GM13976 (cell line): ENCODE results near the gene CDC42EP5.
"Not testable (repeated sequence)": the region's sequence is repeated elsewhere in the genome, so short reads cannot be mapped to it uniquely, and the experiment has no call there.

Experiments
- DNase-seq: peaks from one replicate; pipeline ENCODE4 v3.0.0; 2012; ENCODE audit warnings: low spot score
- CTCF ChIP-seq: IDR thresholded peaks from 2 replicates; pipeline ENCODE4 v1.5.1; 2012; ENCODE audit warnings: borderline replicate concordance, mild to moderate bottlenecking; ENCODE audit not compliant: insufficient read depth; ENCODE audit errors: extremely low read depth, missing control alignments, control extremely low read depth
- in situ Hi-C: fragments of 300-500 bp; cut with MboI; formaldehyde crosslinking; loops from one replicate; pipeline ENCODE4 v1.12.0; 2022; ENCODE audit warnings: low sequenced_read_pairs, mixed read lengths, inconsistent platforms; ENCODE audit not compliant: unreplicated experiment

The CDC42EP5 gene, protein sequence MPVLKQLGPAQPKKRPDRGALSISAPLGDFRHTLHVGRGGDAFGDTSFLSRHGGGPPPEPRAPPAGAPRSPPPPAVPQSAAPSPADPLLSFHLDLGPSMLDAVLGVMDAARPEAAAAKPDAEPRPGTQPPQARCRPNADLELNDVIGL

GRCh38 chr19:54473071-54473891, at the start of gene CDC42EP5:
TSS of gene CDC42EP5 (minus strand) at chr19:54473296. CDS start at chr19:54465547, 7,749 bp downstream.
- in situ Hi-C loops, result no loop called here
- DNase-seq, result peak; percentile 48

GRCh38 chr19:54521860-54522513, 48.9 kb upstream of the CDC42EP5 start:
- in situ Hi-C loops, result no loop called here
- no peak for TF ChIP-seq CTCF
- no peak for DNase-seq

More at GRCh38 chr19:54473071-54473891, at the start of gene CDC42EP5:
- TF ChIP-seq CTCF, result no peak

GRCh38 chr19:54521022-54521859, 48.1 kb upstream of the CDC42EP5 start:
- no peak for TF ChIP-seq CTCF
- no peak for DNase-seq
- in situ Hi-C loops, result no loop called here

DNA sequence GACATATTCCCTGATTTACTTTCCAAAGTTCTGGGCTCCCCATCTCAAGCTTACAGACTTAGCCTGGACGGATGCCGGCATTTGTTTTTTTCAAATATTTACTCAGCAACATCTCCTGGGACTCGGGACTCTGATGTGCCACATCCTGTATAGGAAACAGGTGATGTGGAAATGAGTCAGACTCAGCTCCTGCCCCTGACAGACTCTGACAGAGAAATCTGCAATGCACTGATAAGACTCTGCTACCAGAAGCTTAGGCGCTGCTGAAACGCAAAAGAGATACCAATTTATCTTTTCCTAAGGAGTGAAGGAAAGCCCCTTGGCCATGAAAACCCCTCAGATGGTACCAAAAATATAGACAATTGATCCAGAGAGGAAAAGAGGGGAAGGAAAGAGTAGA, 45.7 kb upstream of the CDC42EP5 start:
- TF ChIP-seq CTCF, result no peak
- in situ Hi-C loops, result no loop called here
- peak; percentile 59 for DNase-seq

- in situ Hi-C loops, result no loop called here
- no peak for TF ChIP-seq CTCF
- peak; percentile 69 for DNase-seq
Observed at GRCh38 chr19:54517483-54517882, 44.4 kb upstream of the CDC42EP5 start.

- TF ChIP-seq CTCF, result no peak
- in situ Hi-C loops, result no loop called here
- no peak for DNase-seq
Observed at GRCh38 chr19:54515156-54515555, 42.1 kb upstream of the CDC42EP5 start.

GRCh38 chr19:54509200-54509940, 36.3 kb upstream of the CDC42EP5 start:
- DNase-seq, in situ Hi-C loops: not testable (repeated sequence)

- in situ Hi-C loops, DNase-seq: not testable (repeated sequence)
Observed at GRCh38 chr19:54508487-54508886, 35.4 kb upstream of the CDC42EP5 start.
